NCI-H2029 (cell line): ENCODE measurements around the gene DPH3.

Source experiments
- DNase-seq: peaks from one replicate; lab custom pipeline; 2025; lab: John Stamatoyannopoulos, UW

Gene DPH3

DNA sequence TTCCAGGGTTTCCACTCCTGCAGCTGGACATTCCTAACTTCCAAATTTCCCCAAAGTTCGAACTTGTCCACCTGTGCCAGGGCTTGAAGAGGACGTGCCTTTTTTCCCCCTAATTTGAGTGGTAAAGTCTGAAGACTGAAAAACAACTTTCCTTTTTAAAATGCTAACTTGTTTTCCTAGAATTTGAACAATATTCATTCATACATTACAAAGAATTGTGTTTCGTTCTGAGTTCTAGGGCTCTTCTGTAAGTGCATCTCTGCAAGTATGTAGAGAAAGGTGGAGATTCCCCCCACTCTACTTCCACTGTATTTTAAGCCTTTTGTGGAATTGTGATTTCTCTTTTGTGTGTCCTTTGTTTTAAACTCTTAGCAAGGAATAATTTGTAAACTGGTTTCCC, 9.4 kb downstream of the DPH3 start:
- no peak for DNase-seq

DNA sequence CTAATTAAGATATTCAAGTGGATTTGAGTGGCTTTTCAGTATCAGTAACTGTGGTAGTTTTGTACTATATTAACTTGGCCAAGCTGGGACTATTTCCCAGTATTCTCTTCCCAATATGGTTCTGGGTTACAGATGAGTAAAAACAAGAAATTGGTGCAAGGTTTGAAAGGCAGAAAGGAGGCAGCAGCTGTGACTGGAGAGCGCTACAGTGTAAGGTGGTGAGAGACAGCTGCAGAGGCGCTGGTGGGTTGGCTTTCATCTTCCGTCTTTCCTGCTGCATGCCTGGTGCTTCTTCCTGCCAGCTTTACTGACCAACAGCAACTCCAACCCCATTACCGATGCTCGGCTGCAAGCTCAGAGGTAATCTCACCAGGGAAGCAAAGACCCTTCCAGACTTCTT, 9.8 kb downstream of the DPH3 start:
- DNase-seq = no peak

DNA sequence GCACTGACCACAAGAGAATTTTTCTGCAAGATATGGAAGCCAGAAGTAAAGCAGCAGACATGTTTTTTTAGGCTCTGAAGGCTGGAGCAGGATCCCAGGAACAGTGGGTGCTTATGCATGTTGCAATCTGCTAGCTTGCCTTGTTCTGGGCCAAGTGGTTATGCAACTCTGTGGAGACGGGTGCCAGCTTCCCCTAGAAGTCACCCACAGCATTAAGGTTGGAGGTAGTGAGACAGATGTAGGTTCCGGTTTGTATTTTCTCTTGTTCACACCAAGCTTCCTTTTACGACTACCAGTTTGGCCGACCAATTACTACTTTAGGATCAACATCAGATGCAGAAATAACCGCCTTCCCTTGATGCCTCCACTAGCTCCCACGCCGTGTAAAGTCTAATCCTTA, 11.1 kb downstream of the DPH3 start:
- no peak for DNase-seq

DNA sequence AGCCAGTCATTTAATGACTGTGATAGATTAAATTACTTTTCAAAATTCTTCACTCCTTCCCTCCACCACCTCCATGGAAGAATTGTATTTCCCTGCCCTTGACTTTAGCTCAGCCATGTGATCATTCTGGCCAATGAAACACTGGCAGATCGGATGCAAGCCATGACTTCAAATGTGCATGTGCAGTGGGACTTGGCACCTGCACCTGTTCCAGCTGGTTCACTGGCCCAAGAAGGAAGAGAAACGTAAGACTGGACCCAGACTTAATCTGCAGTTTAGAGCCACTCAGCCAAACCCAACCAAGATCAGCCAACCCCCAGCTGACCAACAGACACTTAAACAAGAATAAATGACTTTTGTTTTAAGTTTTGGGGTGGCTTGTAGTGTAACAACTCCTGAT, 11.8 kb downstream of the DPH3 start:
- no peak for DNase-seq

DNA sequence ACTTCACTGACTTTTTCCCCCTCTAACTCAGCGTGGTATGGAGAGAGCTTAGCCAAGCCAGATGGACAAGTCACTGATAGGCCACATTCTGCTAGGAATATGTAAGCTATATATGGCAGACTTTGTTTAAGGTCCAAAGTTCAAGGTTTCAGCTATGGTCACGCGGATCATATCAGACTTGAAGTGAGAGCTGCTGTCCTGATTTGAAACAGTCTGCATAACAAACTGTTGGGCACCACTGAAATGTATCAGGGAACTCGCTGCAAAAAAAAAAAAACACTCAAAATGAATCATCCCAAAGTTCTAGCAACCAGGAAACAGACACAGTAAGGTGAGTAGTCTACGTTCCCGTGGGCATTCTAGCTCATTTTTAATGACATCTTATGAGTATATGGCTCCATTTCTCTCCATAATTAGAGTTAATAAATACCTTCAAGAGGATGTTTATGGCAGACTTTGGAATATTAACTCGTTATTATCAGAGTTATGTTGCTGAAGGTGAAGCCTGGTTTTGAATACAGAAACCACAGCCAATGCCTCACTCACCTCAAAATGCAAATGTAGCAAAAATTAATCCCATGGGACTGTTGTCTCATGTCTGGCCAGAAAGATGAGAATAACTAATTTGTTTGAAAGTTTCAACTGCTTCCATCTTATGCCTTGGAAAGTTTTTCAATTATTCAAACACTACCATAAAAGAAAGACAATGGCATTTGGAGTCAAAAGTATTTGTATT, 12.3 kb downstream of the DPH3 start:
- no peak for DNase-seq

DNA sequence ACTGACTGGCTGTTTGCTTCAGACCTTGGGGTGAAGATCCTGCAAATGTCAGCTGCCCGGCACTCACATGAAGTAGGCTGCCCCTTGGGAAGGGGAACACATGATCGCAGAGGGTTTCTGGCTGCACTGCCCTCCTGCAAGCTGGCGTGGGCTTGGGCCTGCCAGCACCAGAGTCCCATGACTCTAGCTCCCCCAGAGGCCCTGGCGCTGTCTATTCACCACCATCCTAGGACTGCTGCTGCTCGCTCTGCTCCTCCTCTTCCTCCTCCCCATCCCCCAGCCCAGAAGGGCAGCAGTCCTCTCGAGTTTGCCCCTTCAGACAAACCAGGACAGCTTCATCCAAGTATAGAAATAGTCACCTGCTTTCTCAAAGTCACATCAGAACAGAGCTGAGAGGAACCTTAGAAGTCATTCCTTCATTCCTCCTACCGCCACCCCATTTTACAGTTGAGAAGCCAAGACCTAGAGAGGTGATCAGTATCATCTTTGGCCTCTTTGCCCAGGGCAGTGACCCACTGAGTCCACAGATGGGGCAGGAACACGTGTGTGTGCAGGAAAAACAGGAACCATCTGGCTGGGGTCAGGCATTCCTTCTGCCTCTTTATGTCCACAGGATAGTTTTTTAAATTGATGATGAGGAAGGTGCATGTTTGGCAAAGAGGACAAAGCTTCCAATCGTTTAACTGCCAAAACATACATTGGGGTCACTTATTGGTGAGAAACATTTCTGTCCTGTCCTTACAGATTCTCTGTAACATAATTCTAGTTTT, 13.2 kb downstream of the DPH3 start:
- DNase-seq = no peak

DNA sequence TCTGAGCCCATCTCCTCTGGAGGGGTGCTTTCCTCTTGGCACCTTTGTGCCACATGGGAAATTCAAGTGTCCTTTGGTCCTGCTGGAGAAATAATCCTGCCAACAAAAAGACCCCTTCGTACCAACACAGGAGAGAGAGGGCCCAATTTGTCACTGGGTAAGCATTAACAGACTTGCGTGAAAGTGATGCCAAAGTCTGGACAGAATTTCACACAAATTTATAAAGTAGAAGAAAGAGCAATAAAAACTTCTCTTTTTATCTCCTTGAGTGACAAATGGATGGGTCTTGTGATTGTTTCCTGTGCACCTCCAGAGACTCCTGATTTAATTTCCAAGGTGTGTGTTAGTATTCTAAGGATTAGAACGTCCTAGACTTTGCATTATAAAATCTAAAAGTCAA, 14.9 kb downstream of the DPH3 start:
- no peak for DNase-seq

DNA sequence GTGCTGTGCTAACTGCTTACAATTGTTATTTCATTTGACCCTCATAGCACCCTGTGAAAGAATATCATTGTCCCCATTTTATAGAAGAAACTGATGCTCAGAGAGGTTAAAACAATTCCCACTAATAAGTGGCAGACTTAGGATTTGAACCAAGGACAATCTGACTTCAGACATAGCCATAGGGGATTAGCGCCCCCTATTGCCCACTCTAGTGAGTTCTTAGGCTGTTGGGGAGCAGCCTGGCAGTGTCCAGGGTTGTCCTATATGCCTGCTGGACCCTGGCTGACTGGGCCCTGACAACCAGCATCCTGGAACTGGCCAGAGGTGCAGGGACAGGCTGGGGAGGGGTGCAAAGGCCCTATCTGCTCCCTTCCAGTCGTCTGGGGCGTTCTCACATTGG, 15.4 kb downstream of the DPH3 start:
- no peak for DNase-seq

DNA sequence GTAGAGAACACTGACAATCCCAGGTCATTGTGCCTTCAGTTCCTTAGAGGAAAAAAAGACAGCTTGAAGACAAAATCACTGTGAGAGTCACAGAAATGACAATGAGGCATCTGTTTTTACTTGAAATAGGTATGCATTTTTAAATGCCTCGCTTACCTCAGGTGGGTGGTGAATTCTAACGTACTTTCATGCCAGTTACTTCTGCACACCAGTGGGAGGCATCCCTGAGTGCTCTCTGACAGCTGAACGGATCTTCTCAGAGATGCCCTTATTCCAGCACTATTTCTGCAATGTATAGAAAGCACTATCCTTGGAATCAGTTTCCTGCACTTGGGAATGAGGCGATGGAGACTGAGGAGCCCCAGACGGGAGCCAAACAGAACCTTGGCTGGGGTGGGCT, 16.2 kb downstream of the DPH3 start:
- DNase-seq = no peak

DNA sequence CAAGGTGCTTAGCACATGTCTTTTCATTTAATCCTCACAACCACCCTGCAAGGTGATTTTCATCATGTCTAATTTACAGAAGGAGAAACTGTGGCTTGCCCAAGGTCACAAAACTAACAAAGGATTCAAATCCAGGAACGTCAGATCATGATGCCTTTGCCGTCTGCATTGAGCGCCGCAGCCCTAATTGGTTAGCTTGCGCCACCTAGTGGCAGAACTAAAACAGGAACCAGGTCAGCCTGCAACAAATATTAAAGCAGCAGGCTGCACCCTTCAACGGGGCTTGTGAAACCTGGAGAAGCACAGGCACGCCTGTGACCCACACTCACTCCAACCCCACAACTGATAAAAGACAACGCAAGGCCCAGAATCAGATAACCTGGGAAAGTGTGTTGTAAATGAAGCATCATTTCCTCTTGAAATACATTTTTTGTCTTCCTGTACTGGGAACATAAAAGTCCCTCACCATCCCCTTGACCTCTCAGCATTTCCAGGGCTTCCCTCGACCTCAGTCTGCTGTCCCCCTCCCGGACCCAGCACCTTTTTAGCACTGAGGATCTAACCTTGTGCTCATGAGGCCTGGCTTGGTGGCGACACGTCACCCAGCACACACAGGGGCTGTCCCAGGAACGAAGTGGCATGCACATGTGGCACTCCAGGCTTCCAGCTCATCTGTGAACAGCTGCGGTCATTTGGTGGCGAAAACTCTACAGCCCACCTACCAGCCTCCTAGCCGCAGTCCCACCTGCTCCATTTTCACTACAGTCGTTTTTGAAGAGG, 17.3 kb downstream of the DPH3 start:
- DNase-seq = peak; percentile 82

DNA sequence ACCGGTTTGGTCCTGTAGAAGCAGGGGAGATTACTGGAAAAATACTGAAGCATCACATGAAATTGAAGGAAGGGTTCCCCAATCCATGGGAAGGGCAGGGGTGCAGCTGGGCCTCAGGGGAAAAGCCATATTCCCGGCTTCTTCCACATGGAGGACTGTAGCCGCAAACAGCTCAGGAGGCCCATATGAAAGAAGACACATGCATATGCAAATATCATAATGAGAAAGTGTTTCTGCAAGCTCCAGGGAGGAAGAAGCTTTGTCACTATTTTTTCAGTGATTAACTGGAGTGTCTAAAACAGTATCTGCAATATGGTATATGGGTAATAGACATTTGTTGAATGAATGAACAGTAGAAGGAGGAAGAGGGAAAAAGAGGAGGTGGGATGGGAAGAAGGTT, 19.1 kb downstream of the DPH3 start:
- DNase-seq = no peak

DNA sequence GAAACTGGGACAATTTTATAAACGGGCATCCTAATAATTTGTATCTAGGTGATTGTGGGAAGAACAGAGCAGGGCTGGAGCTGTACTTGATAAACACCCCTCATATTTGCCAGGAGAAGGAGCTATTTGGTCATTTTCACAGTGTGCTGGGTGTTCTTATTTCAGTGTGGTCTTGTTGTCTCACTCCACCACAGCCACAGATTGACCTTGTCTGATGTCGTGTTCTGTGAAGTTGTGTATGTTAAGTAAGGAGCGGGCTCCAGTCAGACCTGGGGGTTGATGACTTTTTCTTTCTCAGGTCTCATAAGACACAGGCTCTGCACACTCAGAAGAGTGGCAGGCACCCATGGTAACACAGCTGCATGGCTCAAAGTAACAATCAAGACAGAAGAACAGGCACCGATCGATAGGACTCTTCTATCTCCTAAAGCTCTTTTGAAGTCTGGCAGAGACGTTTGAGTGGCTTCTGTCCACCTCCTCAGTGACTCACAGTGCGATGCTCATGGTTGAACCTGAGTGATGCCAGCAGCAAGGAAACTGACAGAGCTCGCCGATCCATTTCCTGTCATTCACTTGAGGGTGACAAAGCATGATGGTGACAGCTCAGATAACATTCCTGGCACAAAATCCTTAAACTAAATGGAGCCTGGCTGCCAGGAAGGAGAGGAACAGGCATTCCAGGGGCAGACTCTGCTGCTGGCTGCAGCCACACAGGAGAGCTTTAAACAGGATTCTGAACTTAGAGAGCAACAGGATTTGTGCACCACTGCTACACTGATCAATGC, 20.8 kb downstream of the DPH3 start:
- DNase-seq = peak; percentile 67

DNA sequence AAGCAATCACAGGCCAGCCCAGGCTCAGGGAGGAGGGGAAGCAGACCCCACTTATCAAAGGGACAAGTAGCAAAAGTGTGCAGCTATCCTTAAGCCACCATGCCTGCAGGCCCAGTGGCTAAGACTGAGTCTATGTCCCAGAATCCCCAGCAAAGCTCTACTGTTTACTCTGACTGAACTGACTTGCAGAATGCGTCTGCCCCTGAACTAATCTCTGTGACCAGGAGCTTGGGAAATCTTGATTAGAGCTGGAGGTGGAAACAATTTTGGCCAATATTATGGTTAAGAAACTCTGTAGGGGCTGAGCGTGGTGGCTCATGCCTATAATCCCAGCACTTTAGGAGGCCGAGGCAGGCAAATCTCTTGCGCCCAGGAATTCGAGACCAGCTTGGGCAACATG, 22.6 kb downstream of the DPH3 start:
- no peak for DNase-seq

DNA sequence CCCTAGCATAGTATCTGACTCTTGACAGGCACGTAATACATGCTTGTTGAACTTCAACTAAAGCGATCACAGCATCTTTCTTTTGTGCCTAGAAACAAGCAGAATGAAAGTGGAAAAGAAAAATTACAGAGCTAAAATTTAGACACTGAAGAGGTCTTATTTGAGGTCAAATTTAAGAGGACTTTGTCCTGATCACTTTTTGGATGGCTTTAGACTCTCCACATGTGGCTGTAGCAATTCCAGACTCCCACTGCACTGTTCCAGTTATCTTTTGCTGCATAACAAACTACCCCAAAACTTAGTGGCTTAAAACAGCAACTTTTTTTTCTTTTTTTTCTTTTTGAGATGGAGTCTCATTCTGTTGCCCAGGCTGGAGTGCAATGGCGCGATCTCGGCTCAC, 23.5 kb downstream of the DPH3 start:
- DNase-seq = no peak

DNA sequence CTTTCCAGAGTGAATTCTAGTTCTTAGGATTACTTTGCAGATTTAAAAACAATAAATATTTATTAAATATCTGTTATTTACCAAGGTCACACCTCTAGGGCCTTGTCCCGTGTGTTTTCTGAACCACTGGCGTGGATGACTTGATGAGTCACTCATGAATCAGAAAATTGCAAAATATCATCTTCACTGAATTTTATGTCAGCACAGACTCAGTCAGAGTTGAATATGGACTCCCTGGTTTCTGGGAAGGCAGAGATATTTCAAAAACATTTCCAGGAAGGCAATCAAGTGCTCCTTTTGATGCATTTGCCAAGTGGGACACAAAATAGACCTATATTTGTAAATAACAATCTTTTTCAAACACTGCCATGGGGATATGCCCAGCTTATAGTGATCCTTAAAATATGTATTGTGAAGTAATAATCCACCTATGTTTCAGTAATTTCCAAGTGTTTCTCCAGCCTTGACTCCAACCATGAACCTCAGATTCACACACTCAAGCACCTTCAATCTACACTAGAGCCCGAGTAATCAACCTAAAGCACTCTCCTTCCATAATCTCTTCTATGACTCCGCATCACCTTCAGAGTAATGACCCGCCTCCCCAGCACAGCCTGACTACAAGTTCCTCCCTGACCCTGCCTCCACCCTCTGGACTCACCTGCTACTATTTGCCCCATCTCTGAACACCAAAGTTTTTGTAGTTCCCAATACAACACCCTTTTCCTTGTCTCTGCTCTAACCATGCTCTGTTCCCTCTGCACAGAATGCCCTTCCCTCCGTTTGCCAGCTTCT, 24.3 kb downstream of the DPH3 start:
- DNase-seq = no peak

DNA sequence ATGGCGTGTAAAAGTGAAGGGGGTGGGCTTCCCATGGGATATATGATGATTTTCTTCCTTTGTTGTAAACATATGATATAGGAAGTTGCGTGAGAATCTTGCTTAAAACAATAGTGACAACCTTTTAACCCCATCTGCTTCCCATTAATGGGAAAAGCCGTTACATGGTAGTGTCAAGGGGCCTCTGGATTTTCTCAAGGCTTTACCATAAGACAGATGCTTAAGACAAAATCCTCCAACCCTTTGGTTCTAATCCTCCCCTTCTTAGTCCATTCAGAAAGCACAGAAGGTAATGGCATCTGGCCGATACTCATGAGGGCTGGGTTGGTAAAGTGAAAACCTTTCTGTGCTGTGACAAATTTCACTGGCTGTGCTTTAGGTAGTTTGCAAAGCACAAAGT, 25.0 kb downstream of the DPH3 start:
- DNase-seq = no peak

DNA sequence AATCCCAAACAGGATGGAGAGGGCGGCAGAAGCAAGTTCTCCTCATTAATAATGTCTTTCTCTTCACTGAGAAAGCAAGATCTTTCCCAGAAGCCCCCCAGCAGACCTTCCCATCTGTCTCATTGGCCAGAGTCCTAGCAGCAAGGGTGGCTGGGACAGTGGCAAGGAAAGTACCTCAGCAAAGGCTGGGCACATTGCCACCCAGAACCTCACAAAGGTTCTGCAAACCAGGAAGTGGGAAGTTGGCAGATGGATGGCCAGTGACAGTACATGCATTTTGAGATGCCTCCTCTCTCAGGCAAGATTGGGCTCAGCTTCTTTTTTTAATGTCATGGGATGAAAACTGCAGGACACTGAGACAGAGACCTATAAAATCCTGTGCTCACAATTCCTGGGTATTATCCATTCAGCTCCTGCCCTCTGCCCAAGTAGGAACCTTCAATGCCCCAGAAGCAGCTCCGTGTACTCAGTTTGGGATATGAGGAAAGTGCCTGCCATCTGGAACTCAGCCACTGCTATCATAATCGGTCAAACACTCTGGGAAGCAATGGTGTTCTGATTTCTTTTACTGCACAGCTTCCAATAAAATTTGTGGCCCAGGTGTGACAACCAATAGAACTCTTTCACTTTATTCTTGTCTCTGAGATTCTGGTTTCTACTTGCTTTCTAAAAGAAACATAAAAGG, 25.5 kb downstream of the DPH3 start:
- DNase-seq = peak; percentile 36

DNA sequence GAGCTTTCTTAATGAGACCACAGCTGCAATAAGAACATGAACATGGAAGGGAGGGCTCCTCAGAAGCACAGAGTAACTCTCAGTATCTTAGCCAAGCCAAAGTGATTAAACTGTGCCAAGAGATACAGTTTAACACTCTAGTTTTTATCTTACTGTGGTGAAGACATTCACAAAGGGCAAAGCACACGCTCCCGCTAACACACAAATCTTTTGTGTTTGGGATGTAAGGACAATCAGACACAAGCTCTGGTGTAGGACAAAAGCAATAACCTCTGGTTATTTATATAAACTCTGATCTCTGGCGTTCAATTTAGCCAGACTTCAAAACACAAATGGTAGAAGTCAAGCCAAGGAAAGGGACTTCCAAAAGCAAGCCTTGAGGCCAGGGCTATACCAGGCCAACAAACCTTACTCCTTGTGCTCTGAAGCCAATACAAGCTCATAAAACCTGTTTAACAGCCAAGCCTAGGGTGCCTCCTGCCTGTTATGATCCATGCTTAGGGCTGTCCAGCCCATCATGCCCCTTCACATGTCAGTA, 27.8 kb downstream of the DPH3 start:
- no peak for DNase-seq

DNA sequence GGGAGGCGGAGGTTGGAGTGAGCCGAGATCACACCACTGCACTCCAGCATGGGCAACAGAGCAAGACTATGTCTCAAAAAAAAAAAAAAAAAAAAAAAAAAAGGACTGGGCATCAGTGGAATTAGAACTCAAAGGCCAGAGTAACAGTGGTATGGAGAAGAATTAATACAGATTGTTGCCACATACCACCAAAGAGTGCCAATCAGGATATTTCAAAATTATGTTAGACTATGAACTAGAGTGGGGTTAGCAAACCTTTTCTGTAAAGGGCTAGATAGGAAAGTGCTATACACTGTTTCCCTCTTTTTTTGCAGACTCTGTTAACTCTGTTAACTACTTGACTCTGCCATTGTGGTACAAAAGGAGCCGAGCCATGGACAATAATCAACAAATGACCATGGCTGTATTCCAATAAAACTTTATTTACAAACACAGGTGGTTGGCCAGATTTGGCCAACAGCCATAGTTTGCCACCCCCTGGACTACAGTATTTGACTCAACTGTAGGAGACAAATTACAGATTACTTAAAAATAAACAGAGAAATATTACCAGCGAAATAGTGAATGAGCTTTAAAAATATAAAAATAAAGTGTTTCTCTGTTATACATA, 28.6 kb downstream of the DPH3 start:
- no peak for DNase-seq

DNA sequence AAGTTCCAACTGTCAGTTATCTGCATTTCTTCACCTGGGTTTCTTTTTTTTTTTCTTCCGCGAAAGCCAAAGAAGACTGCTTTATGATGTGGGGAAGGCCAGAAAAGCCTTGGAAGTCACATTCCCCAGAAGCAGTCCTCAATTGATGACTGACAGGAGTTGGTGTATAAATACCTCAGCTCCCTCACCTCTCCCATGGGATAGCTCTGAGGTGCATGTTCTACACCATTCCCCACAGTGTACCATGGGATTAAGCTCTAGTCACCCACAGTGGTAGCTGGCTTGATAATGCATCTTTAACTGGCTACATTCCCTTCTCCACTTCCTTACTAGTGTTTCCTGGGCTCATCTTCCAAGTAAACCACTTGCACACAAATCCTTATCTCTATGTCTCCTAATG, 30.5 kb downstream of the DPH3 start:
- no peak for DNase-seq
